Measurements from ENCODE around the gene ADA.
"Not testable (repeated sequence)": the region's sequence is repeated elsewhere in the genome, so short reads cannot be mapped to it uniquely, and the experiment has no call there.

ADA gene

GRCh38 chr20:44597516-44597915 lies 54.0 kb downstream of the ADA start:
- no peak for DNase-seq

GRCh38 chr20:44596876-44597275 lies 54.6 kb downstream of the ADA start:
- DNase-seq, result no peak

DNA sequence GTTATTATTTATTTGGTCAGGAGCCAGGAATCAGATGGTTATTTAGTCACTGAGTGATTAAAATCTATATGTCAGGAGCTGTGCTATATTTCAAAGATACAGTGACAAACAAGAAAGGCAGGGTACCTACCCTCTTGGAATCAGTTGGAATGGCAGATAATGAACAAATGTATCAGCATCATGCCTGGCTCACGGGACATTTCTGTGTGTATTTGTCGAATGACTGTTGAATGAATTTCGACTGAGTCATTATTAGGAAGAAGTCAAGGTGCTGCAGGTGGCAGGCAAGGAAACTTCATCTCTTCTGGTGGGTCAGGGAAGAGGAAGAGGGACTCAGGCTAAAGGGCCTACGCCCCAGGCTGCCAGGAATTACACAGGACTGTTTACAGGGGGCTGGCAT lies 55.5 kb downstream of the ADA start:
- no peak for DNase-seq

DNA sequence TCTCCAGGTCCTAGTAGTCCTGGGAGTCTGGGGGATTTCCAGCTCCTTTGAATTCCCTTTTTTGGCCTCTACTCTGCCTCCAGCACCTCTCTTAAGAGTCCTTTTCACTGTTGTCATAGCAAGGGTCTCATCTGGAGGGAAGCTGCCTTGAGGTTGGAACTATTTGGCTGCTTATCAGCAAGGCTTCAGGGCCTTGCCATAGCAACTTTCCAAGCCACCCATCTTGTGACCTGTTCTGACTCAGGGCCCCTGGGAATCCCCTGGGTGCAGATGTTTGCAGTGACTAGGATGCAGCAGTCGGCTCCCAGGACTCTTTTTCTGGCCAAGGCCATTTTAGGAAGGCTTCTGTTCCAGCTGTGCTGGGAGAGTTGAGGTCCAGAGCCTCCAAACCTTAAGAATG lies 56.8 kb downstream of the ADA start:
- no peak for DNase-seq

- DNase-seq, result no peak
Observed at GRCh38 chr20:44593751-44594150, 57.7 kb downstream of the ADA start.

GRCh38 chr20:44592366-44592765 lies 59.1 kb downstream of the ADA start:
- DNase-seq, result no peak

DNA sequence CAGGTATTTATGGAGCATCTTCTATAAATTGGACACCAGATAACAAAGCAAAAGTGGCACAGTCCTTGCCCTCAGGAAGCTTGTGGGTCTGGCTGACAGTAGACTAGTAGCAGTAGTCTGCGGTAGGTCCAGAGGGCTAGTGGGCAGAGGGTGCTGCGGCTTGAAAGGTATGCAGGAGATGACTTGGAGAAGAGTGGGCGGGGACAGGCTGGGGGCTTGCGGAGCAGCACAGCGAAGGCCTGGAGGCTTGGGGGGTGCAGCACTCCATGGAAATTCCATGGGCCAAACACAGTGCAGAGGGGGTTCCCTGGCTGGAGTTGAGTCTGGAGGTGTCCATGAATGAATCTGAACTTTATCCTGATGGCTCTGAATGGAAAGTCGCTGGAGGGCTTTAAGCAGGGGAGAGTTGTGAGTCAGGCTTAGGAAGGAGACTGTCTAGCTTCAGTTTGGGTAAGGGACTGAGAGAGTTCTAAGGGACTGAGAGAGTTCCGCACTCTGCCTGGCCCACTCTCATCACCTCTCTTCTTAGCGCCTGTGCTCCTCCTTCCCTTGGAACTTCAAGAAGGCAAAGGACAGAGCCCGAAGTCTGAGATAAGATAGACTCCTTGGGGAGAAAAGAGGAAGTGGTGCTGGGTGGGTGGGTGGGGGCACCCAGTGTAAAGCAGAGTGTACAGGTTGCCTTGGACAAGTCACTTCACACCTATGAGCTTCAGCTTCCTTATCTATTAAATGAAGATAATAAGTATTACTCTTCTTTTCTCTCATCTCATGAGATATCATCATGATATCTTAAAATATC lies 60.3 kb downstream of the ADA start:
- no peak for DNase-seq

DNA sequence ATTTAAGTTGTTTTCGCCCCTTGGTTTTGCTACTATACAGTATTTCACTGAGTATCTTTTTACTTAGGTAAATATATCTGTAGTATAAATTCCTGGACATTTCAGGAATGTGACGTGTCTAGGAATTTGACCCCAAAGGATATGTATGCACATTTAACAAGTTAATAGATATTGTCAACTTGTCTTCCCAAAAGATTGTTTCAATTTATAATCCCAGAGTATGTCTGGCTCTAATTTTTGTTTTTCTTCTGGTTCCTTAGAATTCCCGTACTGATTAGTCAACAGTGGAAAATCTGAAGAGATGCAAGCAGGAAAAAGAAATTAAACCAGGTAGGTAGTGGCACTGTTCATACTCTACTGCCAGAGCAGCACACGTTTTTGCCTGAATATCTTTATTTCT lies 62.0 kb downstream of the ADA start:
- no peak for DNase-seq

GRCh38 chr20:44588321-44588720 lies 63.2 kb downstream of the ADA start:
- not testable (repeated sequence) for DNase-seq

- no peak for DNase-seq
Observed at GRCh38 chr20:44587035-44587980, 64.2 kb downstream of the ADA start.

DNA sequence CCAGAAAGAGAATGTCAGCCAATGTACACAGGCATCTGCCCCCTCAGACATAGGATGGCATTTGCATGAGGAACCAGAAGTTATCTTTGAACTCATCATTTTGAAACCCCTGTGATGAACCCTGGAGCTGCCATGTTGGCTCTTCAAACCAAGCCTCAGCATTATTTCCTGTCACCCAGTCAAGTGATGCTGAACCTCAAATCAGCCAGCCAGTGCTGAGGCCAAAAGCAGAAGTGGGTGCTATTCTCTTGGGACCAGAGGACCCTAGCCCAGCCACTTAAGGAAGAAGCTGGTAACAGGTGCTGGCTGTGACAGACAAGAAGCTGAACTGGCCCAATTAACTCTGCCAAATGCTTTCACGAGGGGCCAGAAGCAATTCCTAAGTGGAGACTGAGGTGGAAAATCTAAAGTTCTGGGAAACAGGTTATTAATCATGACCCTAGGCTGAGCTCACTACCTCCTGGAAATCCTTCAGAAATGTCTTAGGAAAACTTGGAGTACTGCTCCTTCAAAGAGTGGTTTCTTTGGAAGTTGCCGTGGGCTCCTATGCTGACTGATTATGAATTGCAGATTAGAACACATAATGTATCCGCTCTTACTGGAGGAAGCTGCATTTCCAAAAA lies 65.1 kb downstream of the ADA start:
- no peak for DNase-seq

GRCh38 chr20:44585057-44585963 lies 66.2 kb downstream of the ADA start:
- no peak for DNase-seq

GRCh38 chr20:44584162-44584561 lies 67.3 kb downstream of the ADA start:
- no peak for DNase-seq

GRCh38 chr20:44583157-44583556 lies 68.3 kb downstream of the ADA start:
- no peak for DNase-seq

- no peak for DNase-seq
Observed at GRCh38 chr20:44582311-44583025, 69.0 kb downstream of the ADA start, which contains the start of gene PKIG. Gene PKIG, plus strand, starts transcription at chr20:44582579. Its CDS starts 31,978 bp downstream, at chr20:44614557.

DNA sequence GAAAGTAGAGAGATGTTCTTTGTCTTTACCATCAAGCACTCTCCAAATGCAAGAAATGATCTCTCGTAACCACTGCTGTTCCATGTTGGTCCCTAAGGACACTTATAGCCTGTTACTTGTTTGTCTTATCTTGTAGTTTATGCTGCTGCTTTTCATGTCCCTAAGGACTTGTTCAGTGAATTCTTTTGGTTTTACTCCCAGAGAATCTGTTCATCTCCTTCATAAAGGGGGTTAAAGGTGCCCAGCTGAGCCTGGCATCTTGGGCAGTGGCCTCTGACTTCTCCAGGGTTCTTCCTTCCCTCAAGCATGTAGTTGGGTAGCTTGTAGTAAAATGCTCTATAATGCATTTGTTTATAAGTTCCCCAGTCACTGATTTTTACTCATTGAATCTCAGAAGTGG lies 70.0 kb downstream of the ADA start:
- no peak for DNase-seq

DNA sequence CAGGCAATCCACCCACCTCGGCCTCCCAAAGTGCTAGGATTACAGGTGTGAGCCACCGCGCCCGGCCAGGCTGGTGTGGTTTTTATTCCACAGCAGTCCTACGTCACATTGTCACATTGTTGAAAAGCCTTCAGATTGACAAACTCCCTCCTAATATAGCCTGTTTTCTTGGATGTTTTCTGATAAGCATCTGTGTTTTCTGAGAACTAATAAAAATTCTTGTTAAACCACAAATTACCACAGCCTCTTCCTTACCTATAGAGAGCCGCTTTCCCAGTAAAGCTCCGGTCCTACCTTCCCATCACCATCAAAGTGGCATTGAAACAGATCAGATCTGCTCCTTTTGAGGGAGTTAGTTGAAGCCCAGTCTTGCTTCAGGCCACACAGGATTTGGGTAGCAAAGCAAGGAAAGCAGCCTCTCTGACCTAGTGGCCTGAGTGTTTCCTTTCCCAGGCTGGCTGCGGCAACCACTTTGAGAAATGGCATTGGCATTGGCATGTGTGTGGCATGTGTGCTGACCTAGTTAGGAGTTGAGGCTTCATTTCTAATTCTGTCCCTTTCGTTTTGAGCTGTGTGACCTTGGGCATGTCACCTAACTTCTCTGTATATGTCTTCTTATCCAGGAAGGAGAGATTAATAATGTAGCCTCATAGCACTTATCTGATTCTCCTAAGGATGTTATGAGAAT lies 70.8 kb downstream of the ADA start:
- DNase-seq, result no peak

DNA sequence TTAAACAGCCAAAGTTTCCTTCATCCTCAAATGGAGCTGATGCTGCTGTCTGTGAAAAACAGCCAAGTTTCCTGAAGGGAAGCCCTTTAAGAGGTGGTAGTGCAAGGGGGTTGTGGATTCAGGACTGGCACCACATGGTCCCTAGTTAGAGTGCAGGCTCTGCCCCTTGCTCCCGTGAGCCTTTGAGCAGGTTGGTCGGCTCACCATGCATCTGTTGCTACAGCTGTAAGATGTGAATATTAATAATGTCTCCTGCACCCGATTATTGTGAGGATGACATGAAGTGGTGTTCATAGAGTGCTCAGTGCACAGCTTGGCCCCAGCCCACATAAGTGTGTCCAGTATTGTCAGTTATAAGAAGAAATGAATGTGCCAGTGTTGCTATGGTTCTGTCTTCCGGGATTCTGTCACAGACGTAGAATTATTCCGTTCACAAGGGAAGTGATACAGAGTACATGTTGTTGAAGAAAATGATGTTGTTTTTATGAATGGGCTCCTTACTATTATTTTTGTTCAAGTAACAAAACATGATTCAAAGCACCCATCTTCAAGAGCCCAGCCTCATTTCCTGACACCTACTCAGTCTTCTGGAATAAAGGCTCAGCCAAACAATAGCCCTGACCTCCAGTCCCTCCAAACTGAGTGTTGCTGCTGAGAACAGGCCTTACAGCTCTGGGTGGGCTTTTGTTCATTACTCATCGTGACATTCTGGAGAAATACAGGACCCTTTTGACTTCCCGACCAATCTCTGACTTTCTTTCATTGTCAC lies 72.0 kb downstream of the ADA start:
- no peak for DNase-seq

- no peak for DNase-seq
Observed at GRCh38 chr20:44576297-44576696, 75.2 kb downstream of the ADA start.

DNA sequence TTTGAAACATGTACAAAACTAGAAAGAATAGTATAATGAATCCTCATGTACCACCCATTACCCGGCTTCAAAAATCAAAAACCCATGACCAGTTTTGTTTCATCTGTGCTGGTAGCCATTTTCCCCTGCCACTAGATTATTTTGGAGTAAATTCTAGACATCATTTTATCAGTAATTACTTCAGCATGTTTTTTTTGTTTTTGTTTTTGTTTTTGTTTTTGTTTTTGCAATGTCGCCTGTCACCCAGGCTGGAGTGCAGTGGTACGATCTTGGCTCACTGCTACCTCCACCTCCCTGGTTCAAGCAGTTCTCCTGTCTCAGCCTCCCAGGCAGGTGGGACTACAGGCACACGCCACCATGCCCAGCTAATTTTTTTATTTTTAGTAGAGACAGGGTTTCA lies 77.1 kb downstream of the ADA start:
- DNase-seq, result no peak

All from stimulated activated CD4-positive, alpha-beta T cell treated with anti-CD3 and anti-CD28 coated beads, Interleukin-2, amount 100 ng/mL, for 24 hours (primary cell).